Neural progenitor cell (in vitro differentiated cells): ENCODE measurements around the gene VAV3.

Source experiments
- EZH2 ChIP-seq: fragments of 200-600 bp; sonication (generic); IDR thresholded peaks from 2 replicates; pipeline ENCODE4 v1.6.1; 2017; ENCODE audit warnings: antibody characterized with exemption, mild to moderate bottlenecking, moderate library complexity
- EZH2phosphoT487 ChIP-seq: fragments of 200-600 bp; sonication (generic); IDR thresholded peaks from 2 replicates; pipeline ENCODE4 v1.6.1; 2017; ENCODE audit warnings: antibody characterized with exemption
- TF ChIP-seq, protein P1 (sequence below): fragments of 200-600 bp; sonication (generic); IDR thresholded peaks from 2 replicates; pipeline ENCODE4 v1.5.1; 2017; ENCODE audit warnings: antibody characterized with exemption, mild to moderate bottlenecking

- TF ChIP-seq, protein P1, sequence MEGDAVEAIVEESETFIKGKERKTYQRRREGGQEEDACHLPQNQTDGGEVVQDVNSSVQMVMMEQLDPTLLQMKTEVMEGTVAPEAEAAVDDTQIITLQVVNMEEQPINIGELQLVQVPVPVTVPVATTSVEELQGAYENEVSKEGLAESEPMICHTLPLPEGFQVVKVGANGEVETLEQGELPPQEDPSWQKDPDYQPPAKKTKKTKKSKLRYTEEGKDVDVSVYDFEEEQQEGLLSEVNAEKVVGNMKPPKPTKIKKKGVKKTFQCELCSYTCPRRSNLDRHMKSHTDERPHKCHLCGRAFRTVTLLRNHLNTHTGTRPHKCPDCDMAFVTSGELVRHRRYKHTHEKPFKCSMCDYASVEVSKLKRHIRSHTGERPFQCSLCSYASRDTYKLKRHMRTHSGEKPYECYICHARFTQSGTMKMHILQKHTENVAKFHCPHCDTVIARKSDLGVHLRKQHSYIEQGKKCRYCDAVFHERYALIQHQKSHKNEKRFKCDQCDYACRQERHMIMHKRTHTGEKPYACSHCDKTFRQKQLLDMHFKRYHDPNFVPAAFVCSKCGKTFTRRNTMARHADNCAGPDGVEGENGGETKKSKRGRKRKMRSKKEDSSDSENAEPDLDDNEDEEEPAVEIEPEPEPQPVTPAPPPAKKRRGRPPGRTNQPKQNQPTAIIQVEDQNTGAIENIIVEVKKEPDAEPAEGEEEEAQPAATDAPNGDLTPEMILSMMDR = no peak
- TF ChIP-seq EZH2phosphoT487 (no peak), EZH2 (no peak)
These were observed 98.1 kb downstream of the VAV3 start for GRCh38 chr1:107866870-107867269.
